NT2/D1 (cell line): Measurements from ENCODE around the gene FBLN2.

ENCODE experiments used
- DNase-seq: peaks from one replicate; pipeline ENCODE4 v3.0.0-alpha.2; 2011; ENCODE audit warnings: low read depth, low spot score
- H3K27me3 ChIP-seq: 2 replicates; pipeline ENCODE4 v1.6.0; 2011; ENCODE audit warnings: mild to moderate bottlenecking; ENCODE audit not compliant: insufficient read length, insufficient read depth
- H3K36me3 ChIP-seq: 2 replicates; pipeline ENCODE4 v1.6.1; 2011; ENCODE audit warnings: mild to moderate bottlenecking, low read length, mixed read lengths; ENCODE audit not compliant: insufficient read depth, insufficient read length
- H3K4me1 ChIP-seq: 2 replicates; pipeline ENCODE4 v1.5.1; 2011; ENCODE audit not compliant: insufficient read depth, insufficient read length
- H3K4me3 ChIP-seq: 2 replicates; pipeline ENCODE4 v1.5.1; 2011; ENCODE audit warnings: low read depth; ENCODE audit not compliant: insufficient read length
- H3K9ac ChIP-seq: 2 replicates; pipeline ENCODE4 v1.6.0; 2011; ENCODE audit warnings: low read depth; ENCODE audit not compliant: insufficient read length
- H3K9me3 ChIP-seq: 2 replicates; pipeline ENCODE4 v1.5.1; 2011; ENCODE audit warnings: mild to moderate bottlenecking, low read length; ENCODE audit not compliant: insufficient read depth
- SUZ12 ChIP-seq: IDR thresholded peaks from 2 replicates; pipeline ENCODE4 v1.6.1; 2011; ENCODE audit not compliant: insufficient read length, insufficient read depth; ENCODE audit errors: extremely low read depth
- YY1 ChIP-seq: IDR thresholded peaks from 2 replicates; pipeline ENCODE4 v1.6.1; 2011; ENCODE audit not compliant: insufficient read length, insufficient read depth
- ZNF274 ChIP-seq: IDR thresholded peaks from 2 replicates; pipeline ENCODE4 v1.6.1; 2011; ENCODE audit warnings: mild to moderate bottlenecking, low read depth, low read length

Gene FBLN2

DNA sequence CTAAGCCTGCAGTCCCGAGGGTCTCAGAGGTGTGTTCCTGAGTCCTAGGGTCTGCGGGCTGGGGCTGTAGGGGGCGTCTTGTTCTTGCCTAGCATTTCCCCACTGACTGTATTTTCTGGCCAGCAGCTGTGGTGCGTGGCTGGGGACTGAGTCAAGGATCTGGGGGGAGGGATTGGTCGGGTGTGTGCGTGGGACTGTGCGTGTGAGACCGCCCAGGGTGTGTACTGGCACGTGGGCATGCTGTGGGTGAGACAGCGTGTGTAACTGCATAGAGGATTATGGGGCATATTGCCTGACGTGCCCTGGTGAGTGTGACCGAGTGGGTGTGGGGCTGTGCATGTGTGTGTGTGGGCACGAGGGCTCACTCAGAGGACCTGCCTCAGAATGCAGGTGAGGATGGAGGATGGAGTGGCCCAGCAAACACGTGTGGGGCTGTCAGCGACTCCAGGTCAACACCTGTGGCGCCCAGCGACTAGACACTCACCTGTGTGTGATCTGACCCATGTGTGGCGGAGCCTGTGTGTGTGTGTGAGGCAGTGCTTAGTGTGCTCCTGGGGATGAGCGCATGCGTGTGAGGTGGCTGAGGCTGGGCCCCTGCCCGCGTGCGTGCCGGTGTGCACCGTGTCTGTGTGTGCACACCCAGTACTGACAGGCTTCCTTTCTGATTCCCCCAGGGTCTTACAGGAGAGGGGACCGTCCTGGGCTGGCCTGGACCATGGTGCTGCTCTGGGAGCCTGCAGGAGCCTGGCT, 20.9 kb downstream of the FBLN2 start:
- H3K9ac ChIP-seq: peak overlapping the region; percentile 29
- H3K27me3 ChIP-seq: no peaks in the 10 kb centered on the region
- H3K4me1 ChIP-seq: peaks cover 18% of the 10 kb centered on the region
- no peak for DNase-seq
- no peak overlapping the region for H3K4me3 ChIP-seq
- peaks cover 24% of the 10 kb centered on the region for H3K36me3 ChIP-seq
- H3K9me3 ChIP-seq: no peaks in the 10 kb centered on the region
- TF ChIP-seq ZNF274 (no peak), SUZ12 (no peak), YY1 (no peak)

DNA sequence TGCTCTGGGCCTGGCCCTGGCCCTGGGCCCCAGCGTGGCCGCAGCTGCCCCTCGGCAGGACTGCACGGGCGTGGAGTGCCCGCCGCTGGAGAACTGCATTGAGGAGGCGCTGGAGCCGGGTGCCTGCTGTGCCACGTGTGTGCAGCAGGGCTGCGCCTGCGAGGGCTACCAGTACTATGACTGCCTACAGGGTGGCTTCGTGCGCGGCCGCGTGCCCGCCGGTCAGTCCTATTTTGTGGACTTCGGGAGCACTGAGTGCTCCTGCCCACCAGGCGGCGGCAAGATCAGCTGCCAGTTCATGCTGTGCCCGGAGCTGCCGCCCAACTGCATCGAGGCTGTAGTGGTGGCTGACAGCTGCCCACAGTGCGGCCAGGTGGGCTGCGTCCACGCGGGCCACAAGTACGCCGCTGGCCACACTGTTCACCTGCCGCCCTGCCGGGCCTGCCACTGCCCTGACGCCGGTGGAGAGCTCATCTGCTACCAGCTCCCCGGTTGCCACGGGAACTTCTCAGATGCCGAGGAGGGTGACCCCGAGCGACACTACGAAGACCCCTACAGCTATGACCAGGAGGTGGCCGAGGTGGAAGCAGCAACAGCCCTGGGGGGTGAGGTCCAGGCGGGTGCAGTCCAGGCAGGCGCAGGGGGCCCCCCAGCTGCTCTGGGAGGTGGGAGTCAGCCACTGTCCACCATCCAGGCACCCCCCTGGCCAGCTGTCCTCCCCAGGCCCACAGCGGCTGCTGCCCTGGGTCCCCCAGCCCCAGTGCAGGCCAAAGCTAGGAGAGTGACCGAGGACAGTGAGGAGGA, 21.7 kb downstream of the FBLN2 start:
- no peak overlapping the region for H3K4me3 ChIP-seq
- H3K9me3 ChIP-seq: no peaks in the 10 kb centered on the region
- H3K36me3 ChIP-seq: peaks cover 22% of the 10 kb centered on the region
- no peak overlapping the region for H3K9ac ChIP-seq
- no peak for DNase-seq
- TF ChIP-seq YY1 (no peak), ZNF274 (no peak), SUZ12 (no peak)
- H3K27me3 ChIP-seq: no peaks in the 10 kb centered on the region
- peaks cover 17% of the 10 kb centered on the region for H3K4me1 ChIP-seq

GRCh38 chr3:13571264-13571663, 22.3 kb downstream of the FBLN2 start:
- DNase-seq: no peak
- no peaks in the 10 kb centered on the region for H3K9me3 ChIP-seq
- H3K4me3 ChIP-seq: no peak overlapping the region
- no peaks in the 10 kb centered on the region for H3K27me3 ChIP-seq
- no peak for TF ChIP-seq ZNF274
- TF ChIP-seq SUZ12: no peak
- TF ChIP-seq YY1: no peak
- H3K36me3 ChIP-seq: peaks cover 22% of the 10 kb centered on the region
- no peak overlapping the region for H3K9ac ChIP-seq
- H3K4me1 ChIP-seq: peaks cover 23% of the 10 kb centered on the region

DNA sequence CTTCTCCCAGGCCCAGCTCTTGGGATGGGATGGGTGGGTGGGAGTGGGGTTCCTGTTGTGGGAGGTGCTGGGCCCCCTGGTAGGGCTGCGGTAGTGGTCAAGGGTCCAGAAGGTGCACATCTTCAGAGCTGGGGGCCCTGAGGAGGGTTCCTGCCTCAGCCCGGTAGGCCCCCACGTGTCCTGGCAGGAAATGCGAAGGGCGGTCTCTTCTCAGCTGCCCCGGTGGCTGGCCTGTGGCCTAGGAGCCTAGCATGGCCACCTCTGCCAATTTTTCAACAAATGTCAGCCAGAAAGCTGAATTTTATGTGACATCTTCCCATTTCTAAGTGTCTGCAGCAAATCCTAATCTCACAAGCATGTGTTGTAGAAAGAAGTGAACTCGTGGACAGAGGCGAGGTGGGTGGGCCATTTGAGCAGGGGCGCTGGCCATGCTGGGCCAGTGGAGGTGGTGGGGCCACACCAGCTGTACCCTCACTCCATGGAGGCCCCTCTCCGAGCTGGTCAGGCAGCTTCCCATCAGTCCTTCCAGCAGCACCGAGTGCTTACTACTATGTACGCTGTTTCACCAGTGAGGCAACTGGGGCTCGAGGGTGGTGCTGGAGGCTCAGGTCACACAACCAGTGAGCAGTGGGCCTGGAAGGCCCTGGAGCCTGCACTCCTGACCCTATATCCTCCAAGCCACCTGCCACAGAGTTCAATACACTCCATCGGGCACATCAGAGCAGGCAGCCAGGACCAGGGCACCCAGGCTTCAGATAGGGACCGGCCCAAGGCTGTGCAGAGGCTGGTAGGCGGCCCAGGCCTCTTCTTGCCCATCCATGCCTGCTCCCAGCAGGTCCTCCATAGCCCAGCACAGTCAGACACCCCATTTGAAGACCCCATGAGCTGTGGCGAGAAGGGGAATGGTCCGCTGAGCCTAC, 23.2 kb downstream of the FBLN2 start:
- peaks cover 23% of the 10 kb centered on the region for H3K4me1 ChIP-seq
- H3K36me3 ChIP-seq: peaks cover 22% of the 10 kb centered on the region
- no peaks in the 10 kb centered on the region for H3K27me3 ChIP-seq
- no peaks in the 10 kb centered on the region for H3K9me3 ChIP-seq
- H3K4me3 ChIP-seq: no peak overlapping the region
- no peak overlapping the region for H3K9ac ChIP-seq
- no peak for TF ChIP-seq SUZ12
- no peak for TF ChIP-seq ZNF274
- no peak for TF ChIP-seq YY1
- DNase-seq: no peak

DNA sequence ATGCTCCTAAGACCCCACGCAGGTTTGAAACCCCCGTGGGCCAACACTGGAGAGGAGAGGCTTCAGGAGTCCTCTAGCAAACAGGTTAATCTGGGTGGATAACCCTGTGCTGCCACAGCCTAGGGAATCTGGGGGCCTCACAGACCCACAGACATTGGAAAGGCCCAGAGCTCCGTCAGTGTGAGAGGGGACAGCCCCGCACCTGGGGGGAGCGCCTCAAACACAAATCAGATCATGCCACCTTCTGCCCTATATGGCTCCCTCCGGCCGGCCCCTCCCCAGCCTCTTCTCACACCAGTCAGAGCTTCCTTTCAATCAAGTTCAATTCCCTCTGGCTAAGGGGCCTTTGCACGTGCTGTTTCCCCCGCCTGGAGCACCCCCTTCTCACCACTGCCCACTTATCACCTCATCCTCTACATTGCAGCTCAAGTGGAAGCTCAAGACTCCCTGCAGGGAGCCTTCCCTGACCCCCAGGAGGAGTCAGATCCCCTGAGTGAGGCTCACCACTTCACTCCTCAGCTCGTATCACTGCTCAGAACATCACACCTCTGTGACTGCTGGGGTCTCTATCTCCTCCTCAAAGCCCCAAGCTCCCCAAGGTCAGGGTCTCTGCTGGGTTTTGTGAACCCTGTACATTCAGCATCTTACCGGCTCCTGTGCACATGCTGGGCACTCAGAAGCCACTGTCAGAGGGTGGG, 24.1 kb downstream of the FBLN2 start:
- Histone ChIP-seq H3K27me3 (no peaks in the 10 kb centered on the region), H3K4me1 (peaks cover 23% of the 10 kb centered on the region), H3K9ac (no peak overlapping the region), H3K36me3 (peaks cover 22% of the 10 kb centered on the region), H3K4me3 (no peak overlapping the region), H3K9me3 (no peaks in the 10 kb centered on the region)
- no peak for DNase-seq
- TF ChIP-seq SUZ12 (no peak), YY1 (no peak), ZNF274 (no peak)

GRCh38 chr3:13574083-13574797, 25.3 kb downstream of the FBLN2 start:
- H3K9ac ChIP-seq: peak overlapping the region; percentile 38

More at GRCh38 chr3:13574083-13574797, 25.3 kb downstream of the FBLN2 start:
- H3K4me3 ChIP-seq: no peak overlapping the region
- DNase-seq: no peak
- no peaks in the 10 kb centered on the region for H3K9me3 ChIP-seq
- H3K27me3 ChIP-seq: no peaks in the 10 kb centered on the region
- peaks cover 22% of the 10 kb centered on the region for H3K36me3 ChIP-seq
- TF ChIP-seq YY1 (no peak), ZNF274 (no peak)
- peaks cover 23% of the 10 kb centered on the region for H3K4me1 ChIP-seq
